Measurements from ENCODE around the gene ZC3H12C. TPM values are rescaled to one million over a fixed set of nuclear protein-coding genes. Genes with fewer than 3 reads are reported as not detected.

The ZC3H12C gene
- total and polyA plus RNA-seq, 3 experiments from 2014 or later, result 1.5 to 1.9 TPM; not detected in 1

GRCh38 chr11:110079726-110080125 is 13.5 kb upstream of the ZC3H12C start:
- no peak overlapping the region for H3K27ac Mint-ChIP-seq
- DNase-seq, result no peak
- H3K9me3 Mint-ChIP-seq, result peaks cover 0 to 2% (median 0%) of the 10 kb centered on the region in 5 donors
- H3K27ac ChIP-seq (ENCODE audit: low read depth, low read length), result no peak overlapping the region
- no peaks in the 10 kb centered on the region for H3K36me3 Mint-ChIP-seq
- CTCF ChIA-PET, result interaction anchor here (0.7 kb wide), 1 partner anchor 16 kb away, joined by 3 read pairs; no protein-coding TSS in a partner anchor
- no peaks in the 10 kb centered on the region for H3K4me1 ChIP-seq (ENCODE audit: insufficient read depth, low read length)
- no peak overlapping the region for H3K4me3 Mint-ChIP-seq
- no peaks in the 10 kb centered on the region for H3K27me3 ChIP-seq (ENCODE audit: insufficient read depth, low read length, poor library complexity, severe bottlenecking)
- peaks cover 0 to 7% of the 10 kb centered on the region in 2 donors for H3K27me3 Mint-ChIP-seq
- H3K4me3 ChIP-seq (ENCODE audit: low read length), result no peak overlapping the region
- H3K9me3 ChIP-seq (ENCODE audit: low read length), result no peaks in the 10 kb centered on the region
- no peaks in the 10 kb centered on the region for H3K36me3 ChIP-seq (ENCODE audit: insufficient read depth, low read length)
- no peaks in the 10 kb centered on the region for H3K4me1 Mint-ChIP-seq
- POLR2A ChIA-PET, result no interaction called here

GRCh38 chr11:110081462-110082376 is 11.5 kb upstream of the ZC3H12C start:
- no peaks in the 10 kb centered on the region for H3K36me3 Mint-ChIP-seq
- H3K27ac Mint-ChIP-seq, result no peak overlapping the region
- no peak overlapping the region for H3K4me3 ChIP-seq (ENCODE audit: low read length)
- DNase-seq, result no peak
- H3K27me3 ChIP-seq (ENCODE audit: insufficient read depth, low read length, poor library complexity, severe bottlenecking), result no peaks in the 10 kb centered on the region
- peaks cover 0 to 2% (median 0%) of the 10 kb centered on the region in 5 donors for H3K9me3 Mint-ChIP-seq
- CTCF ChIA-PET, result no interaction called here
- no peaks in the 10 kb centered on the region for H3K9me3 ChIP-seq (ENCODE audit: low read length)
- H3K4me3 Mint-ChIP-seq, result no peak overlapping the region
- no peak overlapping the region for H3K27ac ChIP-seq (ENCODE audit: low read depth, low read length)
- H3K4me1 ChIP-seq (ENCODE audit: insufficient read depth, low read length), result no peaks in the 10 kb centered on the region
- H3K4me1 Mint-ChIP-seq, result no peaks in the 10 kb centered on the region
- H3K27me3 Mint-ChIP-seq, result peaks cover 3 to 6% of the 10 kb centered on the region in 2 donors
- H3K36me3 ChIP-seq (ENCODE audit: insufficient read depth, low read length), result no peaks in the 10 kb centered on the region
- POLR2A ChIA-PET, result no interaction called here

- peaks cover 7 to 9% of the 10 kb centered on the region in 2 donors for H3K27me3 Mint-ChIP-seq
- no peak for DNase-seq
- H3K9me3 Mint-ChIP-seq, result peaks cover 0 to 2% (median 0%) of the 10 kb centered on the region in 5 donors
- no peaks in the 10 kb centered on the region for H3K36me3 Mint-ChIP-seq
- ChIA-PET POLR2A (no interaction called here), CTCF (no interaction called here)
- H3K27ac Mint-ChIP-seq, result no peak overlapping the region
- H3K4me1 Mint-ChIP-seq, result no peaks in the 10 kb centered on the region
- H3K4me3 Mint-ChIP-seq, result no peak overlapping the region
- no peaks in the 10 kb centered on the region for H3K9me3 ChIP-seq (ENCODE audit: low read length)
- H3K27me3 ChIP-seq (ENCODE audit: insufficient read depth, low read length, poor library complexity, severe bottlenecking), result no peaks in the 10 kb centered on the region
- H3K36me3 ChIP-seq (ENCODE audit: insufficient read depth, low read length), result no peaks in the 10 kb centered on the region
- H3K27ac ChIP-seq (ENCODE audit: low read depth, low read length), result no peak overlapping the region
- H3K4me1 ChIP-seq (ENCODE audit: insufficient read depth, low read length), result no peaks in the 10 kb centered on the region
- no peak overlapping the region for H3K4me3 ChIP-seq (ENCODE audit: low read length)
These were observed 10.3 kb upstream of the ZC3H12C start for GRCh38 chr11:110082899-110083298.

- no peaks in the 10 kb centered on the region for H3K27me3 ChIP-seq (ENCODE audit: insufficient read depth, low read length, poor library complexity, severe bottlenecking)
- Mint-ChIP-seq H3K27ac (no peak overlapping the region), H3K4me1 (no peaks in the 10 kb centered on the region), H3K4me3 (no peak overlapping the region), H3K36me3 (no peaks in the 10 kb centered on the region), H3K27me3 (peaks cover 9 to 10% of the 10 kb centered on the region in 2 donors), H3K9me3 (no peaks in the 10 kb centered on the region)
- no peak overlapping the region for H3K4me3 ChIP-seq (ENCODE audit: low read length)
- CTCF ChIA-PET, result no interaction called here
- H3K36me3 ChIP-seq (ENCODE audit: insufficient read depth, low read length), result no peaks in the 10 kb centered on the region
- POLR2A ChIA-PET, result no interaction called here
- H3K27ac ChIP-seq (ENCODE audit: low read depth, low read length), result no peak overlapping the region
- H3K9me3 ChIP-seq (ENCODE audit: low read length), result no peaks in the 10 kb centered on the region
- DNase-seq, result no peak
- H3K4me1 ChIP-seq (ENCODE audit: insufficient read depth, low read length), result no peaks in the 10 kb centered on the region
These were observed 7.8 kb upstream of the ZC3H12C start for GRCh38 chr11:110085255-110085838.

- peaks cover 0 to 4% (median 0%) of the 10 kb centered on the region in 3 donors for H3K4me1 Mint-ChIP-seq
- no peaks in the 10 kb centered on the region for H3K9me3 Mint-ChIP-seq
- Histone ChIP-seq H3K4me1 (ENCODE audit: insufficient read depth, low read length) (no peaks in the 10 kb centered on the region), H3K27ac (ENCODE audit: low read depth, low read length) (no peak overlapping the region), H3K4me3 (ENCODE audit: low read length) (no peak overlapping the region), H3K27me3 (ENCODE audit: insufficient read depth, low read length, poor library complexity, severe bottlenecking) (no peaks in the 10 kb centered on the region), H3K36me3 (ENCODE audit: insufficient read depth, low read length) (no peaks in the 10 kb centered on the region), H3K9me3 (ENCODE audit: low read length) (no peaks in the 10 kb centered on the region)
- ChIA-PET POLR2A (no interaction called here), CTCF (no interaction called here)
- DNase-seq, result no peak
- H3K4me3 Mint-ChIP-seq, result no peak overlapping the region
- no peak overlapping the region for H3K27ac Mint-ChIP-seq
- H3K27me3 Mint-ChIP-seq, result peaks cover 17 to 19% of the 10 kb centered on the region in 2 donors
- no peaks in the 10 kb centered on the region for H3K36me3 Mint-ChIP-seq
These were observed 6.3 kb upstream of the ZC3H12C start for GRCh38 chr11:110086892-110087309.

GRCh38 chr11:110087812-110088534 is 5.2 kb upstream of the ZC3H12C start:
- CTCF ChIA-PET, result no interaction called here
- Histone ChIP-seq H3K4me3 (ENCODE audit: low read length) (no peak overlapping the region), H3K27me3 (ENCODE audit: insufficient read depth, low read length, poor library complexity, severe bottlenecking) (no peaks in the 10 kb centered on the region), H3K36me3 (ENCODE audit: insufficient read depth, low read length) (no peaks in the 10 kb centered on the region), H3K9me3 (ENCODE audit: low read length) (no peaks in the 10 kb centered on the region), H3K27ac (ENCODE audit: low read depth, low read length) (no peak overlapping the region), H3K4me1 (ENCODE audit: insufficient read depth, low read length) (no peaks in the 10 kb centered on the region)
- no peak overlapping the region for H3K27ac Mint-ChIP-seq
- H3K4me1 Mint-ChIP-seq, result peaks cover 2 to 8% (median 5%) of the 10 kb centered on the region in 3 donors
- H3K4me3 Mint-ChIP-seq, result no peak overlapping the region
- no peaks in the 10 kb centered on the region for H3K36me3 Mint-ChIP-seq
- no peak for DNase-seq
- POLR2A ChIA-PET, result no interaction called here
- no peaks in the 10 kb centered on the region for H3K9me3 Mint-ChIP-seq
- peaks cover 24 to 25% of the 10 kb centered on the region in 2 donors for H3K27me3 Mint-ChIP-seq

- Histone ChIP-seq H3K4me1 (ENCODE audit: insufficient read depth, low read length) (peaks cover under 1% of the 10 kb centered on the region), H3K27me3 (ENCODE audit: insufficient read depth, low read length, poor library complexity, severe bottlenecking) (no peaks in the 10 kb centered on the region), H3K27ac (ENCODE audit: low read depth, low read length) (no peak overlapping the region), H3K36me3 (ENCODE audit: insufficient read depth, low read length) (no peaks in the 10 kb centered on the region), H3K4me3 (ENCODE audit: low read length) (no peak overlapping the region), H3K9me3 (ENCODE audit: low read length) (no peaks in the 10 kb centered on the region)
- Mint-ChIP-seq H3K36me3 (no peaks in the 10 kb centered on the region), H3K27me3 (peaks cover 25 to 26% of the 10 kb centered on the region in 2 donors), H3K27ac (no peak overlapping the region), H3K4me3 (no peak overlapping the region), H3K9me3 (no peaks in the 10 kb centered on the region), H3K4me1 (peaks cover 4 to 9% (median 6%) of the 10 kb centered on the region in 3 donors)
- no peak for DNase-seq
- CTCF ChIA-PET, result no interaction called here
- POLR2A ChIA-PET, result no interaction called here
These were observed 4.5 kb upstream of the ZC3H12C start for GRCh38 chr11:110088535-110089344.

Measured in CD8-positive, alpha-beta memory T cell (primary cell).